GM12878 (cell line): ENCODE measurements around the gene MINAR2. TPM values are rescaled to one million over a fixed set of nuclear protein-coding genes. Genes with fewer than 3 reads are reported as not detected.
A peak's percentile ranks its signal among the peaks of the same experiment; 100 is the strongest.

Source experiments
- ATAC-seq: fragments of 200-7000 bp; cut with Tn5 transposase; 3 replicates; pipeline ENCODE4 v1.9.1; 2020; ENCODE audit warnings: mild to moderate bottlenecking, moderate library complexity
- BruUV-seq: library from RNA; stranded (reverse); fragments of 400-500 nt; replicated peaks from 2 replicates; lab custom pipeline; 2021; lab: Mats Ljungman, UMichigan
- CTCF ChIA-PET: fragments of 300-600 bp; sonication (Branson Sonifier 250); formaldehyde crosslinking; extraction: SDS; loops from one replicate; lab custom pipeline; 2021; ENCODE audit warnings: inconsistent platforms; lab: Yijun Ruan, JAX
- POLR2A ChIA-PET: fragments of 350-600 bp; formaldehyde crosslinking; extraction: SDS; loops from one replicate; lab custom pipeline; 2021; ENCODE audit warnings: inconsistent platforms; lab: Charles Lee
- RAD21 ChIA-PET: fragments of 300-600 bp; sonication (Branson Sonifier 250); formaldehyde crosslinking; loops from one replicate; lab custom pipeline; 2023; ENCODE audit warnings: antibody characterized with exemption; ENCODE audit not compliant: unreplicated experiment; lab: Charles Lee
- SMC1A ChIA-PET: fragments of 300-600 bp; sonication (Branson Sonifier 250); formaldehyde crosslinking; loops from one replicate; lab custom pipeline; 2023; ENCODE audit not compliant: unreplicated experiment, uncharacterized antibody; lab: Charles Lee
- DNase-seq: peaks from one replicate; pipeline ENCODE4 v3.0.0-alpha.2; 2011; ENCODE audit warnings: low read depth, low spot score
- FAIRE-seq: peaks from 3 replicates; lab custom pipeline; 2011; peaks lifted over from hg19 to GRCh38; lab: Jason Lieb, UNC
- H2AFZ ChIP-seq: 2 replicates; pipeline ENCODE4 v1.6.0; 2011; ENCODE audit warnings: low read depth, low read length, control low read depth; ENCODE audit not compliant: control insufficient read depth
- H3K27ac ChIP-seq: 2 replicates; pipeline ENCODE4 v1.5.1; 2011; ENCODE audit warnings: control low read depth; ENCODE audit not compliant: control insufficient read depth, insufficient read depth
- H3K27me3 ChIP-seq, 2 experiments: replicated peaks in 1 of 2; 2 replicates each; pipeline versions ENCODE4 v1.6.0 to v1.6.1; 2011; ENCODE audit warnings: low read length in 1 of 2; ENCODE audit not compliant: control insufficient read depth in 2 of 2, insufficient read depth in 2 of 2
- H3K36me3 ChIP-seq, 2 experiments: 2 replicates each; pipeline ENCODE4 v1.5.1; 2011; ENCODE audit warnings: low read length in 1 of 2; ENCODE audit not compliant: control insufficient read depth in 2 of 2, insufficient read depth in 2 of 2
- H3K4me1 ChIP-seq: 2 replicates; pipeline ENCODE4 v1.6.1; 2011; ENCODE audit warnings: mild to moderate bottlenecking, low read length, moderate library complexity, mixed read lengths; ENCODE audit not compliant: control insufficient read depth, insufficient read depth
- H3K4me2 ChIP-seq: 2 replicates; pipeline ENCODE4 v1.6.0; 2011; ENCODE audit warnings: control low read depth; ENCODE audit not compliant: control insufficient read depth, insufficient read depth
- H3K4me3 ChIP-seq: fragments of 200-600 bp; sonication (generic); 2 replicates; pipeline ENCODE4 v1.5.1; 2016
- H3K79me2 ChIP-seq: 2 replicates; pipeline ENCODE4 v1.6.0; 2011; ENCODE audit warnings: low read length; ENCODE audit not compliant: control insufficient read depth, insufficient read depth
- H3K9ac ChIP-seq: 2 replicates; pipeline ENCODE4 v1.8.0; 2011; ENCODE audit warnings: low read length, control low read depth, mixed read lengths; ENCODE audit not compliant: control insufficient read depth, insufficient read depth
- H3K9me3 ChIP-seq: replicated peaks from 3 replicates; pipeline ENCODE4 v1.5.1; 2011; ENCODE audit warnings: mild to moderate bottlenecking, low read length; ENCODE audit not compliant: control insufficient read depth, insufficient read depth
- H4K20me1 ChIP-seq: 2 replicates; pipeline ENCODE4 v1.6.0; 2011; ENCODE audit not compliant: control insufficient read depth, insufficient read depth
- CREB1 ChIP-seq: IDR thresholded peaks from 2 replicates; pipeline ENCODE4 v1.6.1; 2012; ENCODE audit warnings: low read depth, mild to moderate bottlenecking, inconsistent platforms
- CTCF ChIP-seq, 3 experiments: IDR thresholded peaks in 2 of 3; conservative IDR thresholded peaks in 1 of 3; 2 replicates each; pipeline ENCODE4 v1.5.1; 2011; ENCODE audit warnings: low read depth in 3 of 3, low read length in 3 of 3, mild to moderate bottlenecking in 3 of 3, control low read depth in 2 of 3, moderate library complexity in 2 of 3, inconsistent platforms in 1 of 3, mixed read lengths in 1 of 3; ENCODE audit not compliant: control insufficient read depth in 2 of 3, insufficient read depth in 1 of 3; ENCODE audit errors: extremely low read depth in 1 of 3
- GATAD2B ChIP-seq: fragments of 450-650 bp; conservative IDR thresholded peaks from 2 replicates; pipeline ENCODE4 v1.6.1; 2017; ENCODE audit warnings: low read depth, mild to moderate bottlenecking, moderate library complexity
- KDM1A ChIP-seq: fragments of 200-600 bp; sonication (generic); IDR thresholded peaks from 2 replicates; pipeline ENCODE4 v1.6.1; 2016; ENCODE audit warnings: borderline replicate concordance
- RAD21 ChIP-seq: IDR thresholded peaks from 2 replicates; pipeline ENCODE4 v1.6.1; 2011; ENCODE audit warnings: mild to moderate bottlenecking, low read depth, low read length, moderate library complexity; ENCODE audit not compliant: insufficient read depth
- RELA ChIP-seq: fragments of 450-650 bp; IDR thresholded peaks from 2 replicates; pipeline ENCODE4 v1.8.0; 2014; ENCODE audit warnings: borderline replicate concordance; ENCODE audit not compliant: partially characterized antibody
- REST ChIP-seq: IDR thresholded peaks from 2 replicates; pipeline ENCODE4 v1.6.1; 2012; ENCODE audit warnings: mild to moderate bottlenecking, low read depth, low read length
- RUNX3 ChIP-seq: IDR thresholded peaks from 2 replicates; pipeline ENCODE4 v1.6.1; 2012; ENCODE audit warnings: low read length, inconsistent platforms
- SMC3 ChIP-seq: IDR thresholded peaks from 2 replicates; pipeline ENCODE4 v1.6.1; 2011; ENCODE audit warnings: low read length, improper control_type of control experiment, borderline replicate concordance
- WRNIP1 ChIP-seq: IDR thresholded peaks from 2 replicates; pipeline ENCODE4 v1.6.1; 2011; ENCODE audit warnings: low read depth, low read length, improper control_type of control experiment, borderline replicate concordance
- YY1 ChIP-seq: IDR thresholded peaks from 2 replicates; pipeline ENCODE4 v1.6.1; 2011; ENCODE audit warnings: low read depth, mild to moderate bottlenecking, low read length
- ZZZ3 ChIP-seq: IDR thresholded peaks from 2 replicates; pipeline ENCODE4 v1.6.1; 2011; ENCODE audit warnings: low read depth; ENCODE audit not compliant: control insufficient read depth, insufficient read length
- WGBS: methylation state at CpG from one replicate; pipeline ENCODE4 v1.1.6; 2016; ENCODE audit warnings: low lambda C conversion rate; ENCODE audit not compliant: insufficient replicate concordance, insufficient coverage; ENCODE audit errors: missing lambda C conversion rate; 5-methylcytosine and 5-hydroxymethylcytosine counted together
- in situ Hi-C: fragments of 300-500 bp; cut with MboI; formaldehyde crosslinking; loops from 9 replicates; pipeline ENCODE4 v1.14.3; 2018; ENCODE audit warnings: mixed read lengths
- intact Hi-C: fragments of 100-400 bp; cut with micrococcal nuclease; formaldehyde crosslinking; loops from one replicate; pipeline ENCODE4 v1.14.2; 2022; ENCODE audit not compliant: unreplicated experiment
- polyA plus RNA-seq, 11 experiments: library from polyadenylated mRNA; depleted of rRNA in 4 of 11; unstranded in 6 of 11; stranded (reverse) in 5 of 11; fragments of >200 nt; fragmentation: Nextera tagmentation in 4 of 11; fragmentation: Illumina TruSeq in 1 of 11; extraction: Ambion mirVana in 4 of 11; extraction: Trizol in 1 of 11; gene quantifications; 1 replicate in 1 of 11; 2 replicates in 10 of 11; pipeline versions ENCODE4 v1.2.1 to v1.2.3, GENCODE V29; 2011 to 2016; ENCODE audit warnings: inconsistent platforms in 2 of 11, missing spikeins in 2 of 11, low read depth in 1 of 11
- total RNA-seq, 4 experiments: library from RNA; depleted of rRNA in 3 of 4; stranded (reverse); fragments of >200 nt in 3 of 4; fragmentation: Illumina TruSeq in 1 of 4; extraction: Trizol in 1 of 4; gene quantifications; 2 replicates each; pipeline versions ENCODE4 v1.2.1 to v1.2.3, GENCODE V29; 2013 to 2021

Gene MINAR2
- total and polyA plus RNA-seq, 10 of the 15 experiments (the other 5 are each of a cell fraction or from before 2014, with no cell fraction given), result 0.03 to 0.07 TPM; not detected in 8

GRCh38 chr5:129770024-129770820, 22.3 kb downstream of the MINAR2 start (continued):
- TF ChIP-seq REST (no peak), YY1 (no peak)

- RAD21 ChIA-PET, result interaction anchor here (0.6 to 3.3 kb wide), 12 partner anchors 9 to 1339 kb away, joined by 3 to 40 read pairs (median 3); no protein-coding TSS in a partner anchor
- Histone ChIP-seq H3K4me3 (no peak overlapping the region), H3K9ac (no peak overlapping the region), H3K36me3 (no peaks in the 10 kb centered on the region), H3K79me2 (no peaks in the 10 kb centered on the region), H4K20me1 (no peaks in the 10 kb centered on the region), H2AFZ (no peak overlapping the region), H3K27ac (no peak overlapping the region), H3K4me1 (no peaks in the 10 kb centered on the region), H3K27me3 (no peaks in the 10 kb centered on the region), H3K9me3 (no peaks in the 10 kb centered on the region), H3K4me2 (no peak overlapping the region)
- in situ Hi-C loops, result loop anchor here (5.0 to 25.0 kb wide), 5 partner anchors 81 to 1559 kb away; no protein-coding TSS in a partner anchor
- ATAC-seq, result peak; percentile 83
- 16% methylated on average over 9 of the region's 9 CpGs for WGBS
- CTCF ChIA-PET, result interaction anchor here (0.7 to 7.8 kb wide), 34 partner anchors 8 to 1484 kb away, joined by 3 to 175 read pairs (median 4); no protein-coding TSS in a partner anchor
- peak; percentile 4 for DNase-seq
- SMC1A ChIA-PET, result interaction anchor here (0.7 to 6.4 kb wide), 11 partner anchors 8 to 1340 kb away, joined by 3 to 74 read pairs (median 5); no protein-coding TSS in a partner anchor
- BruUV-seq, result no TSS peak
- intact Hi-C loops, result loop anchor here (1.0 to 5.0 kb wide), 3 partner anchors 81 to 1341 kb away; no protein-coding TSS in a partner anchor
- TF ChIP-seq CTCF (IDR thresholded peaks at IDR 0.05 in 2 of 3, conservative IDR thresholded peaks at IDR 0.05 in 1 of 3; ENCODE audit: control insufficient read depth in 2 of 3, extremely low read depth in 1 of 3, insufficient read depth in 1 of 3, low read depth in 3 of 3, low read length in 3 of 3) (peak; percentile 67 to 82 (median 76)), RELA (no peak), RUNX3 (peak; percentile 79), SMC3 (peak; percentile 62; the same call in 1 of the 2 replicates), RAD21 (peak; percentile 81), WRNIP1 (no peak), GATAD2B (no peak), CREB1 (no peak), YY1 (0 out of 2 replicates have a peak, but pooled peaks have one; percentile 21), KDM1A (no peak), ZZZ3 (no peak)
- peak; percentile 90 for FAIRE-seq
- POLR2A ChIA-PET, result no interaction called here
Observed at GRCh38 chr5:129771058-129771838, 23.4 kb downstream of the MINAR2 start.
